HG03432 (cell line): ENCODE results near the gene ANO4.

Experiments
- ATAC-seq: cut with Tn5 transposase; IDR thresholded peaks from one replicate; pipeline ENCODE4 v1.9.1; 2021; ENCODE audit warnings: mild to moderate bottlenecking, moderate library complexity; ENCODE audit not compliant: unreplicated experiment

Gene ANO4

DNA sequence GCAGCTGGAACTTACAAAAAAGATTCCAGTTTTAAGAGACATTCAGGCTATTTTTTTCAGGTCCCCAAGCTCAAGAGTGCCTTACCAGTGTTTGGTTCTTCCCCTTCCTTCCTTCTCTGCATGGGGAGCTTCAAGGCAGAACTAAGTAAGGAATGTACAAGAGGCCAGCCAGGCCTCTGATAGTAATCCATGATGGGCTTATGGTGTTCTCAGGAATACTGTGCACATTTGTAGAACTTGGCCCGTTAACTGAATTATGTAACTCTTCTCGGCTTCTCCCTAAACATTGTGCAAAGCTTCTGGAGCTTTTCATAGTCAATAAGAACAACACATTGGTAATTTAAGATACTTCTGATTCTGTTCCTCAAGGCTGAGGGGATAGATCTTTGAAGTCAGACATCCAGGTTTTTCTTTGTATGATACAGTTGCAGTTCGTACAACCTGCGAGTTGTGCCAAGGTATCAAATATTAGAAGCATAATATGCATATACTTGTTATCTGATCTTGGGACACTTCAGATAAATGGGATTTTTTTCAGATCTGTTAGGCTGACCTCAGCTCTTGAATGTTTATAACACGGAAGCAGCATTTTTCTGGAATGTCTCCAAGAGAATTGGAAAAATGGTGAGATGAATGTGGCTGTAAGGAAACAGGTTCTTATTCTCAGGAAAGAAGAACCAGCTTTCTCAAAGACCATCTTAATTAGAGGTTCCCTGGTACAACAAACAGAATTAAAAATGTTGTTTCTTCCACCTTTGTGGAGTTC is 148.6 kb downstream of the ANO4 start:
- ATAC-seq = no peak

DNA sequence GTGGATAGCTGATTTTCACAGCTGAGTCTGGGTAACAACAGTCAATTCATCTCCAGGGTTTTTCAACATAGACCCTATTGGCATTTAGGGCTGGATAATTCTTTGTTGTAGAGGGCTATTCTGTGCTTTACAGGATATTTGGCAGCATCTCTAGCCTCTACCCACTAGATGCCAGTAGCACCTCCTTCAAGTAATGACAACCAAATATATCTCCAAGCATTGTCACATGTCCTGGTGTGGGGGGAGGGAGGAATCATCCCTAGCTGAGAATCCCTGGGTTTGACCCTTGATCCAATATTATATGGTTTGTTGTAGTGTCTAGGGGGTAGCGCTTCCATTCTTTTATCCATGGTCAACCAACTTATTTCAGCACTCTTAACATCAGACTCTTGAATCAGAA is 157.2 kb downstream of the ANO4 start:
- no peak for ATAC-seq

DNA sequence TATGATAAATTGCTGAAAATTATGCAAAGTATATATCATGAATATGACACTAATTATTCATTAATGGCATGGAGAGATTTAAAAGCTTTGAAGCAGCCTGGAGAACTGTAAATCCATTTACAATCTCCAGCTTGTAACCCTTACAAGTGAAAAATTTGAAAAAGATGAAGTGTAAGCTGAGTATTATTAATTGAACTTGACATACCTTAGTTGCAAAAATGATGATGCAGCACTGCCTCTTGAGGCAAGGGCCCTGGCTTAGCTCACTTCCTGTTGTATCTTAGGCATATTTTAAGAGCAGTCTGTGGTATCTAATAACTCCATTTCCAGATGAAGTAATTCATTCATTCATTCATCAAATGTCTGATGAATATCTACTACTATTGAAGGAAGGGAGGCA is 158.6 kb downstream of the ANO4 start:
- no peak for ATAC-seq

DNA sequence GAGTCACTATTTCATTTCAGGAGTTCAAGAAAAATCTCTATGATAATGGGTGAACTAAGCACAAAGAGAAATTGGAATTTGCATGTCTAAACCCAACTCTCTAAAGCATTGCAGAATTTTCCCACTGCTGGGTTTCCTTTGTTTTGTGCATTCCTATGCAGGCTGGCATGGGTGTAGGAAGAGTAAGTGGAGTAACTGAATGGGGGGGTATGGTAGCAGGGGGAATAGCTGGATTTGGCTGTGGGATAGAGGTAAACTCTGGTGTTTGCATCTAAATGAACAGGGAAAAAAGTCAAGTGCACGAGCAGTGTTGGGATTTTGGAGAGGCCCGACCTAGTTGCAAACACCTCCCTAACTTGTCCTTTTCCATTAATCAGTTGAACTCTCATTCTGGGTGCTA is 159.1 kb downstream of the ANO4 start:
- no peak for ATAC-seq

DNA sequence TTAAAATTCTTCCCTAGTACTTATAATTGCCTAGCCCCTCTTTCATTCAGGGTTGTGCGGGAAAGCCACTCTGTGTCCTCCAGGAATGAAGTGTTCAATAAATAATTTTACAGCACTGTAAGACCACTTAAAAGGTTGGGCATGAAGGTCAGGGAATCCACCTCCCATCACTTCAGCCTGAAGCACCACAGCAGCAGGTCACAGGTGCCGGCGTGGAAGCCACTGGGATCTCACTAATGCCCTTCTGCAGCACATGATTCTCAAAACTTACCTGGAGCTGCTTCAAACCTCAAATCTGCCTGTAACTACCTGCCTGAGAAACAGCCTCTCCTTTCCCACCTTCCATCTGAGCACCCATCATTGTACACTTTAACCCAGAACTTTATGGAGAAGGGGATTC is 159.5 kb downstream of the ANO4 start:
- ATAC-seq = no peak

DNA sequence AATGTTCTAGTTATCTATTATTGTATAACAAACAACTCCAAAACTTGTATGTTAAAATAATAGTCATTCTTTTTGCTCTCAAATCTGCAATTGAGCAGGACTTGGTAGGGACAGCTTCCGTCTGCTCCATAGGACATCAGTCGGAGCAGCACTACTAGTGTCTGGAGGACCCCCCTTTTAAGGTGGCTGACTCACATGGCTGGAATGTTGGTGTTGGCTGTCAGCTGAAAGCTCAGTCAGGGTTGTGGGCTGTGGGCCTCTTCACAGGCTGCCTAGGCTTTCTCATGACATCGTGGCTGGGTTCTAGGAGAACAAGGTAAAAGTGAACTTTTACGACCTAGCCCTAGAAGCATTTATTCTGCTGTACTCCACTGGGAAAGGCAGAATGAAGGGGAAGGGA is 160.6 kb downstream of the ANO4 start:
- no peak for ATAC-seq

DNA sequence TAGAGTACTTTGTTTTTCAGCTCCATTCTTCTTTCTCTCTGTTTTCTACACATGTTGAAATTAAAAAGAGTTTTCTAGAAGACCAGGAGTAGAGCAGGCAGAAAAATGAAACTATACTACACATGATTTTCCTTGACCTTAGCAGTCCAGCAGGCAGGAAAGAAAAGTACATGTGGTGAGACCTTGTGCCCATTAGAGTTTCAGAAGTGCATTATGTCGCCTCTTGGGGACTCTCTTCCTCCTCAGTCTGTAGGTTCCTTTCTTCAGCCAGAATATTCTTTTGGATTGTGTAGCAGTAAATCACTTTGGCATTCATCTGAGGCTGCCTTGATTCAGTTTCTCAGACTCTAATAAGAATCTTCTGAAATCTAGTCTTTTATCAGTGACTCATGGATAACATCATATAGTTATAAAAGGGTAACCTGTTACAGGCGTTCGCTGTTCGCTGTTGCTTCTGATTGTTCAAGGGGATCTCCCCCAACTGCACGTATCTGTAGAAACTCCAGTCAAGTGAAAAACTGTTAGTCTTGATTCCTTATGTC is 161.8 kb downstream of the ANO4 start:
- no peak for ATAC-seq

DNA sequence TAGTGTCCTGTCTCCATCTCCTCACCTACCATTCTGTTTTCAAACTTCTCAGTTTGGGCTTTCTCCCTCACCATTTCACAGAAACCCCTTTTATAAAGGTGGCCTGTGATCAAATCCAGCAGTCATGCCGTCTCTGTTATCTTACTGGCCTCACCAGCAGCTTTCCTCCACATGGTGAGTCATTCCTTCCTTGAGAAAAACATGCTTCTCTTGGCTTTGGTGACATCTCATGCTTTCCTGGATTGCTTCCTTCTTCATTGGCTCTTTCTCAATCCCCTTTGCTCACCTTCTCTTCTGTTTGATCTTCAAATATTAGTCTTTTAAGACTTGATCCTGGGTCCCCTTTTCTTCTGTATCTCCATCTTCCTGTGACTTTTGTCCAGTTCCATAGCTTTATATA is 164.9 kb downstream of the ANO4 start:
- ATAC-seq = no peak

DNA sequence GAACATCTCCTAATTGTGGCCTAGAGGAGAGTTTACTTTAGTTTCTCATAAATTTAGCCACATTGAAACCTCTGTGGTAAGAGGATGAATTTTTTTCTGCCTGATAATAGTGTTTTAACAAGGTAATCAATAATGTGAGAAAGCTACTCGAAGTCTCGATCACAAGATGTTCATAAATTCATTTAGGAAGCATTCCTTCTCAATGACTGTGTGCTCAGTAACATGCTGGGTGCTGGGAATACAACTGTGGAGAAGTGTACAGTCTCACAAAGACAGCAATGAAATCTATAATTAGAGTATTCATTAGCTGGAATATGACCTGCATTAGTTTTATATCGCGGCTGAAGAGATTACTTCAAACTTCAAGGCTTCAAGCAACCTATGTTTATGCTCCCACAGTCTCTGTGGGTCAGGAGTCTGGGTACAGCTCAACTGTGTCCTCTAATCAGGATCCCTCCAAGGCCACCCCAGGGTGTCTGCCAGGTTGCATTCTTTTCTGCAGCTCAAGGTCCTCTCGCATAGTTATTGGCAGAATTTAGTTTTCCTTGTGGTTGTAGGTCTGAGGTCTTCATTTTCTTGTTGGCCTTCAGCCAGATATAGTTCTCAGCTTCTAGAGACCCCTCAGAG is 167.6 kb downstream of the ANO4 start:
- no peak for ATAC-seq

DNA sequence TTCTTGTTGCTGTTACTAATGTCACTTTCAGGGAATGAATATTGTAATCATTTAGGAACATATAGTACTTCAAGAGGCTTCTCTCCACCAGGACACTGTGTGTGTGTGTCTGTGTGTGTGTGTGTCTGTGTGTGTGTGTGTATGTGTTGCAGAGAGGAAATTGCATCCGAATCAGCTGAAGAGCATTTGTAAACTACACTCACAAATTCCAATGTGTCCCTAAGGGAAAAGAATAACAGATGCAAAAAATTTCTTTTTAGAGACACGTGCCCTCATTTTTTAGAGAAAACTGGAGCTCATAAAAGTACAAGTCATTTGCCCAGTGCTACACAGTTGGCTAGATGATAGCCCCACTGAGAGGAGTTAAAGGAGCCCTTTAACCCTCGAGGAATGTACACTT is 168.8 kb downstream of the ANO4 start:
- no peak for ATAC-seq

DNA sequence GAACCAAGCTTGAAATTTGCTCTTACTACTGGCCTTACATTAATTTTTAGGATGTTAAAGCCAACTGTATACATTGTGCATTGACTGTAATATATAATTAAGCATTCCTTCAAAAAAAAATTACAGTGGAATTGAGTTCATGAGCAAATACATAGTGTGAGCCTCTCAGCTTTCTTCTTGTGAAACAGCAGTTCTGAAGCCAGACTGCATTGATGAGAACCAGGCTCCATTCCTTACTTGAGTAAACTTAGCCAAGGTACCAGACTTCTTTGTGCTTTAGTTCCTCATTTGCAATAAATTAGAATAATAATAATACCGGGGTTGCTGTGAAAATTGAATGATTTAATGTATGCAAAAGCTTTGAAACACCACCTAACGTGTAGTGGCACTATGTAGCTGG is 169.5 kb downstream of the ANO4 start:
- no peak for ATAC-seq

DNA sequence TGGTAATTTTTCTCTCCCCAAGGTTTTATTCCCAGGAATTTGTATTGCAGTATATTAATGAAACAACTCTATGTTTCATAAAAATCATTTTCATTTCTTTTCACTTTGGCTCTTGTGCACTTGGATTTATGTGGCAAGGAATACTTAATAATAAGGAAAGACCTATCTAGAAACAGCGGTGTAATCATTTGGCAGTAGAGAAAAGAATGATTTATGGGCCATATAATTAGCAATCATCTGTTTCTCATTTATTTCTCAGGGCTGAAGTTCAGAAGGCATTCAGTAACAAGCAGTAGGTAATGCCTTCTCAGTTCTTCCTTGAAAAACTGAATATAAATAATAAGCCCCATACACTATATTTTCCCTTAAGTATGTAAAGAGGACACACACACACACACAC is 172.6 kb downstream of the ANO4 start:
- ATAC-seq = no peak

DNA sequence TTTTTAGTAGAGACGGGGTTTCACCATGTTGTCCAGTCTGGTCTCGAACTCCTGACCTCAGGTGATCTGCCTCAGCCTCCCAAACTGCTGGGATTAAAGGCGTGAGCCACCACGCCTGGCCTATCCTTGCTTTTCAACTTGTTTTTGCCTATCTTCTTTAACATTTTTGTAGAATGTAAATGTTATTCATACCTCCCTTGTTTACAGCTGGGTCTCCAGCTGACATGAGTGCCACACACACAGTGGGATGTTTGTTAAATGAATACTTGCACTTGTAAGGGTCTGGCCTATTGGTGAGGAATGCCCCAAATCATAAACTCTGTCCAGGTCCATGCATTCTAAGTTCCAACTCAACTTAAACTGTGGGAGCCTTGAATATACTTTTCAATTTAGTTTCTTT is 176.3 kb downstream of the ANO4 start:
- ATAC-seq = no peak

DNA sequence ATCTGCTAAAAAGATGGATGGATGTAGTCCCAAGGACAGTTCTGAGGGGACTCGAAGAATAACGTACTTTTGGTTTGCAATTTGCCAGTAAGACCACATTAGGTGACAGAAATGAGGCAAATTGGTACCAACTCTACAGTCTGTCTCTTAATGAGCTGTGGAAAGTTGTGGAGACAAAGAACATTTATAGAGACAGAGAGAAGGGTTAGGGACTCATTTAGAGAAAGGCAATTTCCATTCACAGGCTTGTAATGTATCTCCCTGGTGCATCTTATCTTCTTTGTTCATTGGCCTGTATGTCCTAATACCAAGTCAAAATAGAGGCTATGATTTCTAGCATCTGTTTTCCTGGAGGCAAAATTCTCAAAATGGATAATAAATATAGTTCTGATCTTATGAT is 177.5 kb downstream of the ANO4 start:
- no peak for ATAC-seq

DNA sequence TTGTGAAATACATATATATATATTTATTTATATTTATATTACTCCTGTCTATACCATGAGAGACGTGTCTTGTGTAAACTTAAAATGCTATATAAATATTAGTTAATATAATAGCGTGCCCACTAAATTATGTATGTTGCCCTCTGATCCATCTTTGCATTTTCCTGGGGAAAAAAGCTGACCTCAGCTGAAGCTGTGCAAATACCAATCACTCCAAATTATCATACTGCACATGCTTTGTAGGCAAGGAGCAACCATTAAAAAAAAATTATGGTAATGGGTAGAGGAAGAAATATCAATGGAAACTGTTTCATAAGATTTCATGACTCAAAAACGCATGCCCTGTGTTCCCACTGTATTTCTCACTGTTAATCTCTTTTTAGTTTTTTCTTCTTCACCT is 179.8 kb downstream of the ANO4 start:
- ATAC-seq = no peak

DNA sequence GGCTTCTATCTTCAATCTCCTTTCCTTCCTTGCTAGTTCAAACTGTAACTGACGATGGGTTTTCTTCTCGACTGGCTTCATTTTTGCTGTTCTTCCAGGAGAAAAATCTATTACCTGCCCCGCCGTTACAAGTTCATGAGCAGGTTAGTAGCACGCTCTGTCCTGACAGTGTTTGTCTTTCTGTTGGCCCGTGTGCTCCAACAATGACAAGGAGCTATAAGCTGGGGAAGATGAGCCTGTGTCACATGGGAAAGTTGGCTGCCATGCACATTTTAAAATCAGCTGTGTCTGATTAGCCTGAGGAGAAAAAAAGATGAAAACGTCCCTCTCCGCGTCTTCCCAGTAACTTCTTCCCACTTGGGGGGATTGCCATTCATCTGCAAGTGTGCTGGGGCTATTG is 180.2 kb downstream of the ANO4 start:
- ATAC-seq = no peak

DNA sequence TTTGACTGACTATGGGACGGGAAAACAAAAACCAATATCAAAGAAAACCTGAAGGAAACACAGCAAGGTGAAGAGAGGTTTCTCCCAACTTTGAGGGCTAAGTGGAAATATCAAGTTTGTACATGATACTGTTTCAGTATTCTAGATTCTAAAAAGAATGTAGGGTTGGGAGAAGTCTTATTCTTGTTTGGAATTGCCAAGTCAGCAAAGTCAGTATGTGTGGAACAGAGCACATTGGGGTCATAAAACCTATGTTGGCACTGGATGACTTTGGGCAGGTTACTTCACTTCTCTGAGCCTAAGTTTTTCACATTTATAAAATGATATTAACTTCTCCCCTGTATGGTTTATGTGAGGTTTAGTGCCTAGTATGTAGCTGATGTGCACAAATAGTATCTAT is 182.2 kb downstream of the ANO4 start:
- no peak for ATAC-seq

DNA sequence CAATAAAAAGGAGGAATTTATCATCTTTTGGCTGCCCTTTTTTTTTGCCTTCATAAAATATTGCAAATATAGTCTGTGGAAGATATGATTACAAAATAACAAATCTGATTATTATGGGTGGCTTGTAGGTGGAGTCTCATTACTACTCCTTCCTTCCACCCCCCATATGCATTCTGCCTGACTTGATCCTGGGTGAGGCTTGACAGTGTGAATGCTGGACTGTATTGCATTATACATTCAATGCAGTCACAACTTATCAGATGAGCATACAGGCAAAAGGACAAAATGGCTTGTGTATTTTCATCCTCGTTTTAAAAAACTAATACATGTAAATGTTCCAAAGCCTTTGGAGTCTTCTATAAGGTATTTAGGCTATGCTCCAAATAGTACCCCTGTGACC is 186.3 kb downstream of the ANO4 start:
- ATAC-seq = no peak

DNA sequence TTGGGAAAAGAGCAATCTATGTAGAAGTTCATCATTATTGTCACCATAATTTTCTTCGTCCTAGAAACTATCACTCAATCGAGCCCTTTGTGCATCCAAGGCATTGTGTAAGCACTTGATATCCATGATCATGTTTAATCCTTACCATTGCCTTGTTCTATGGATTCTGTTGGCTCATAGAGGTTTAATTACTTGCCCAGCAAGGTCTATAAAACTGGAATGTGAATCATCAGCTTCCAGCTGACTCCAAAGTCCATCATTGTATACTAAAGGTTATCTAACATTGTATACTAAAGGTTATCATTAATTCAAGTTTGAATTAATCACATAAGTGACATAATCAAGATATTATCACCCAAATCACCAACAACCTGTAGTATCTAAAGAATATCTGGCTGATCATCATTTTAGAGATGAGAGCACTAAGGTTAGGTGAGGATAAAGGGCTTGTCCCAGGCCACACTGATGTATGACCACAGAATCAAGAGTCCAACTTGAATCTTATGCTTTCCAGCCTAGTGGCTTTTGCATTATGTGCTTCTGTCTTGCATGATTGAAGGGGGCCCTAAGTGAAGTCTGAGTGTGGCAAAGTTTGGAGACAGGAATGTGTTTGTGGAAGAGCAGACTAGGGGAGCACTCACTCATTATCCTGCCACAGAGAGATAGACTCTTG is 188.1 kb downstream of the ANO4 start:
- no peak for ATAC-seq

DNA sequence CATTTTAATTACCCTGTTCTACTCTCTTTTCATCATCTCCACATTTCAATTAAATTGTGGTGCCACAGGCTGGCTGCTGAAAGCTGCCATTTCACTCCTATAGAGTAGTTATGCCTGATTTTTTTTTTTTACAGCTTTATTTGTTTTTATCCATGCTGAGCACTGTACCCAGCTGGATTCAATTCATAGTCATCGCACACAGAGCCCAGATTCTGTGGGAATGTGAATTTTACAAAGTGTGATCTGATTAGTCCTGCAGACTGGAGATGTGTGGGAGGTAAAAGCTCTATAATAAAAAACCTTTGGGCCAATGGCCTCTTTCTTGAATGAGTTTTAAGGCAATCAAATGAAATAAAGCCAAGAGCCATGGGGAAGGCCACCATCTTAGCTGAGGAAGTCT is 190.2 kb downstream of the ANO4 start:
- ATAC-seq = no peak

DNA sequence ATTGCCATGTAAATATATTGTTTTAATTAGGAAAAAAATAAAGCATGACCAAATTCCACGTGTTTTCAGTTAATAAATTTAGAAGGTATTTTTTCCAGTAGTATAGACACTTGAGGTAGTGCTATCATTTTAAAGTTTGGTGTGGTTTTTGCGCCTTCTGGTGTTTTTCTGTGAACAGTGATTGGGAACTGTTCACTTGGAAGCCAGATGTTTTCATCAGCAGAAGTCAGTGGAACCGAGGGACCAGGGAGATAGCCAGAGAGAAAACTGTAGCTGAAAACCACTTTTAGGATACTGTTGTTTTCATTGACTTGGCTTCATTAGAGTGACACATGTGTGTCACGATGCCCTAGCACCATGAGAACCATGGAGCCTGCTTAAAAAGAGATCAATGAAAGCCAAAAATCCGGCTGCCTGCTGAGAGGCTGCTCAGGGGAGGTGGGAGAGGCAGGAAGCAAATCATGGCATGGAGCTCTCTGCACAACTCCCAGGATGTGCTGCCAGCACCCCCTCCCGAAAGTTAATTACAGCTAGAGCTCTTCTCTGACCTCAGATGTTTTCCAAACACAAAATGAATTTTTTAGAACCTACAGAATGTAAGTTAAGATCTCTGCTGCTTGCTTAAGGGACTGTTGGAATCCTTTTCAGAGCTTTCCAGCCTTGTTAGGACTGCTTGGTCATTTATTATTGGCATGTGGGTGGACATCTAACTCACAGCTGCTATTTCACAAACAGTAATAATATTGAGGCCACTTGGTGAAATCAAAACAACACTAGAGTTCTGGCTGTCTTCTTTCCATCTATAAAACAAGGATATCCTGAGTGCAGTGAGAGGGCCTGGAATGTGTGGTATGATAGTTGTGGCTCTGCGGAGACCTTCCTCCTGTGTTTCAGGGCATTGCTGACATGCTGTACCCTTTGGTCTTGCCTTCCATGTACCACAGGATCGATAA is 192.3 kb downstream of the ANO4 start:
- no peak for ATAC-seq
